GM18507 (cell line): ENCODE measurements around the gene CYP2E1.
"Not testable (repeated sequence)": the region's sequence is repeated elsewhere in the genome, so short reads cannot be mapped to it uniquely, and the experiment has no call there.

Experiments
- DNase-seq: peaks from one replicate; pipeline ENCODE4 v3.0.0; 2011; ENCODE audit warnings: low read depth; ENCODE audit not compliant: insufficient read length; ENCODE audit errors: extremely low spot score
- FAIRE-seq: peaks from 2 replicates; lab custom pipeline; 2011; peaks lifted over from hg19 to GRCh38; lab: Jason Lieb, UNC

CYP2E1 gene

GRCh38 chr10:133527771-133528271, 658 bp downstream of the CYP2E1 start:
- DNase-seq (no peak), FAIRE-seq (no peak)

- DNase-seq (no peak), FAIRE-seq (no peak)
Measured at GRCh38 chr10:133528296-133528844, 1.2 kb downstream of the CYP2E1 start.

- DNase-seq (no peak), FAIRE-seq (no peak)
Measured at GRCh38 chr10:133528845-133529575, 1.8 kb downstream of the CYP2E1 start.

- DNase-seq: no peak
- no peak for FAIRE-seq
Measured at GRCh38 chr10:133529576-133529946, 2.4 kb downstream of the CYP2E1 start.

- DNase-seq: no peak
- FAIRE-seq: no peak
Measured at GRCh38 chr10:133530506-133530905, 3.3 kb downstream of the CYP2E1 start.

GRCh38 chr10:133532871-133533270, 5.7 kb downstream of the CYP2E1 start:
- FAIRE-seq (no peak), DNase-seq (no peak)

GRCh38 chr10:133534417-133534816, 7.3 kb downstream of the CYP2E1 start:
- DNase-seq: no peak
- FAIRE-seq: no peak

DNA sequence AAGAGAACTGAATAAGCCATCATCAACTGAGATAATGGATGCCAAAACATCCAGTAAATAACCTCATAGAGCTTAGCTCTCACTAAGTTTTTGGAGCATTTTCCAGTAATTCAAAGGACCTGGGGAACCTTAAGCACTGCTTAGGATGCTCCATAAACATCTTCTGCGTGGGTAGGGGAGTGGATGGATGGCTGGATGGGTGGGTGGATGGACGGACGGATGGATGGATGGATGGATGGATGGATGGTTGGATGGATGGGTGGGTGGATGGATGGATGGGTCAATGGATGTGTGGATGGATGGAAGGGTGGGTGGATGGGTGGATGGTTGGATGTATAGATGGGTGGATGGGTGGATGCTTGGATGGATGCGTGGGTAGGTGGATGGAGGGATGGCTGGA, 9.0 kb downstream of the CYP2E1 start:
- DNase-seq (no peak), FAIRE-seq (no peak)

- FAIRE-seq (no peak), DNase-seq (no peak)
Measured at GRCh38 chr10:133537546-133538545, 10.7 kb downstream of the CYP2E1 start.

GRCh38 chr10:133541441-133541975, 14.3 kb downstream of the CYP2E1 start:
- DNase-seq, FAIRE-seq: not testable (repeated sequence)

DNA sequence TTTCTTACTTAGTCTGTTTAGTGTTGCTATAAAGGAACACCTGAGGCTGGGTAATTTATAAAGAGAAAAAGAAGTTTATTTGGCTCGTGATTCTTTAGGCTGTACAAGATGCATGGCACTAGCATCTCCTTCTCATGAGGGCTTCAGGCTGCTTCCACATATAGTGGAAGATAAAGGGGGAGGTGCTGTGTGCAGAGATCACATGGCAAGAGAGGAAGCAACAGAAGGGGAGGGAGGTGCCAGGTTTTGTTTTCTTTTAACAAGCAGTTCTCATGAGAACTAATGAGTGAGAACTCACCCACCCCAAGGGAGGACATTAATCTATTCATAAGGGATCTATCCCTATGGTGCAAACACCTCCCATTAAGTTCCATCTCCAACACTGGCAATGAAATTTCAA, 17.3 kb downstream of the CYP2E1 start:
- no peak for DNase-seq
- FAIRE-seq: no peak

GRCh38 chr10:133554600-133554999, 27.4 kb downstream of the CYP2E1 start:
- no peak for FAIRE-seq
- DNase-seq: no peak

DNA sequence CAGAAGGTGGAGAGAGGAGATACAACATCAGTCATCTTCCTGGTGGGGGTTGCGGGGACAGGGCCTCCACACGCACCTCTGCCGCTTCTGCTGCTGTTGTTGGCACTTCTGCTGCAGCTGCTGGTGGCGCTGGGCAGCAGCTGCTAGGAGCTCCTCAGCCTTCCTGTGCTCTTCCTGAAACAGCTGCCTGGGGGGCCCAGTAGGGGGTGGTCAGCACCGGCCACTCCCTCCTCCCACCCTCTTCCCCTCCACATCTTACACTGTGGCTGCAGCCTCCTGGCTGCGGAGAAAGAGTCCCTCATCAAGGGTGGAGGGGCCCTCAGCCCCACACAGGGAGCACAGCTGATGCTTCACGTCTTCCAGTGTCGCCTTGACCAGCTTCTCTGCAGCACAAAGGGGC, 28.4 kb downstream of the CYP2E1 start:
- no peak for DNase-seq
- FAIRE-seq: no peak

DNA sequence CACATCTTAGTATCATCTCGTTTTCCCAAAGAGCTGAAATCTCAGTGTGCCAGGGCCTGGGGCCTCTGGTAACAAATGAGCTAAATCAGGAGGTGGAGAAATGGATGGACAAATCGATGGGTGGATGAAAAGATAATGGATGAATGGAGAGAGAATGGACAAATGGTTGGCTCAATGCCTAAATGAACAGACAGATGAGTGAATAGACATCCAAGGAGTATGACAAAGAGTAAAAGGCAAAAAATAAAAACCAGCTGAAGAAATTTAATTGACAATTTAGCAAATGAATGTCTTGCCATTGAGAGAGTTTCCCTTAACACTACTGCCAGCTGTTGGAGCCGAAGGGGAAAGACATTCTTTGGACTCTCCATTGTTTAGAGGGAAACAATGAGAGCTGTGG, 30.2 kb downstream of the CYP2E1 start:
- no peak for FAIRE-seq
- DNase-seq: no peak

DNA sequence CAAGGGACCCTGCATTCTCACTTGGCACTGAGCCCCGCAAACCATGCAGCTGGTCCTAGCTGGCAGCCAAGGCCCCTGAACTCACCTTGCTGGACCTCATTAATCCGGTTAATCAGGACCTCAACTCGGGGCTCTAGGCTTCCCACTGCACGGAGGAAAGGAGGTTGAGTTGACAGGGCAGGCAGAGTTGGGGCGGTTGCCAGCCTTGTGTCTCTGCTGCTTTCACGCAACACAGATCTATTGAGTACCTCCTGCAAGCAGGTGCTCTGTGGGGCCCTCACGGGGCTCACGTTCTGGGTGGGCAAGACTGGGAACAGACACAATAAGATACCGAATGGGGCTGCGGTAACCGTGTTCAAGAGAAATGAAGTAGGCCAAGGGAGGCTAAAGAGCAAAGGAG, 32.1 kb downstream of the CYP2E1 start:
- DNase-seq (no peak), FAIRE-seq (no peak)

DNA sequence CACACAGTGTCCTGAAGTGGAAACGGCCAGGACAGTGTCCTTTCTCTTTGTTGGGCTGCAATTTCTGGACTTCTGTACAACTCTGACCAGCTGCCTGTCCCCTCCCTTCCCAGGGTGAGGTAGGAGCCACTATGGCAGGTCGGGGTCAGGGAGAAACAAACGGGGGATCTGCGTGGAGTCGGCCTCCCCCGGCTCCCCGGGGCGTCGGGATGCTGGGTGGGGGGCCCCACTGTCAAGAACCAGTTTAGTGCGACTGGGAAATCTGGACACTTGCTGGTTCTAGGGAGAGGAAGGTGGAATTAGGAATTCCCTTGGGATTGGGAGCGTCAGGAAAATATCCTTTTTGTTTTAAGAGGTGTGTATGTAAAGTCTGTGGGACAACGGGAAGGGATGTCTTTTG, 37.7 kb downstream of the CYP2E1 start:
- DNase-seq (no peak), FAIRE-seq (no peak)

GRCh38 chr10:133565441-133566294, 38.5 kb downstream of the CYP2E1 start, which contains the start of gene SYCE1:
TSS of gene SYCE1 (minus strand) at chr10:133565583. CDS start at chr10:133565529, 54 bp downstream.
- no peak for FAIRE-seq
- DNase-seq: no peak

- FAIRE-seq (no peak), DNase-seq (no peak)
Measured at GRCh38 chr10:133567119-133567518, 40.0 kb downstream of the CYP2E1 start.
